ENCODE data around the gene ADGRD1. TPM values are rescaled to one million over a fixed set of nuclear protein-coding genes. Genes with fewer than 3 reads are reported as not detected.

Gene ADGRD1
- total RNA-seq, 1 donor from 2014 or later = 46.9 TPM

DNA sequence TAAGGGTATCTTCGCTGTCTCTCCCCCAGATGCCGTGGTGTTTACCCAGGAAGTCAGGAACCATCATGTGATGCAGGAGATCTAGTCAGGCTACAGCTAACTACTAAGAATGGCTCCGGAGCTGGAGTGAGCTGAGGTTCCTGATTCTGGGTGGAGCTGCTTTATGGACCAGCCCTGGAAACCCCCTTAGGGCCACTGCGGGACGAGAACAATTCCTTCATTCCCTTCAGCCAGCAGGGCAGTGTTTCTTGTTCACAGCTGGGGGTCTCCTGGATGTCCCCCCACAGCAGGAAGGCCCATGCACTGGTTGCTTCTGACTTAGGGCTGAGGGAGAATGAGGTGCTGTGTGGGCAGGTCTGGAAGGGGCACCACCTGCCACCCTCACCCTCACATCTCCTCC is 199.3 kb downstream of the ADGRD1 start:
- intact Hi-C loops (cut with DNase I) = no loop called here
- TF ChIP-seq, protein P1, sequence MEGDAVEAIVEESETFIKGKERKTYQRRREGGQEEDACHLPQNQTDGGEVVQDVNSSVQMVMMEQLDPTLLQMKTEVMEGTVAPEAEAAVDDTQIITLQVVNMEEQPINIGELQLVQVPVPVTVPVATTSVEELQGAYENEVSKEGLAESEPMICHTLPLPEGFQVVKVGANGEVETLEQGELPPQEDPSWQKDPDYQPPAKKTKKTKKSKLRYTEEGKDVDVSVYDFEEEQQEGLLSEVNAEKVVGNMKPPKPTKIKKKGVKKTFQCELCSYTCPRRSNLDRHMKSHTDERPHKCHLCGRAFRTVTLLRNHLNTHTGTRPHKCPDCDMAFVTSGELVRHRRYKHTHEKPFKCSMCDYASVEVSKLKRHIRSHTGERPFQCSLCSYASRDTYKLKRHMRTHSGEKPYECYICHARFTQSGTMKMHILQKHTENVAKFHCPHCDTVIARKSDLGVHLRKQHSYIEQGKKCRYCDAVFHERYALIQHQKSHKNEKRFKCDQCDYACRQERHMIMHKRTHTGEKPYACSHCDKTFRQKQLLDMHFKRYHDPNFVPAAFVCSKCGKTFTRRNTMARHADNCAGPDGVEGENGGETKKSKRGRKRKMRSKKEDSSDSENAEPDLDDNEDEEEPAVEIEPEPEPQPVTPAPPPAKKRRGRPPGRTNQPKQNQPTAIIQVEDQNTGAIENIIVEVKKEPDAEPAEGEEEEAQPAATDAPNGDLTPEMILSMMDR (IDR thresholded peaks at IDR 0.05) = no peak
- Histone ChIP-seq H3K9me3 (peaks cover 0 to 3% of the 10 kb centered on the region in 2 donors), H3K27ac (no peak overlapping the region), H3K4me3 (no peak overlapping the region), H3K27me3 (no peaks in the 10 kb centered on the region), H3K4me1 (no peaks in the 10 kb centered on the region), H3K36me3 (no peaks in the 10 kb centered on the region)
- no peak for DNase-seq (ENCODE audit: low spot score in 2 of 2)

- TF ChIP-seq, protein P1 (IDR thresholded peaks at IDR 0.05) = no peak
- Histone ChIP-seq H3K9me3 (peaks cover 0 to 3% of the 10 kb centered on the region in 2 donors), H3K36me3 (no peaks in the 10 kb centered on the region), H3K4me1 (no peaks in the 10 kb centered on the region), H3K4me3 (no peak overlapping the region), H3K27ac (no peak overlapping the region), H3K27me3 (no peaks in the 10 kb centered on the region)
- DNase-seq (ENCODE audit: low spot score in 2 of 2) = no peak
- intact Hi-C loops (cut with DNase I) = no loop called here
These were observed 200.2 kb downstream of the ADGRD1 start for GRCh38 chr12:131153956-131154355.

DNA sequence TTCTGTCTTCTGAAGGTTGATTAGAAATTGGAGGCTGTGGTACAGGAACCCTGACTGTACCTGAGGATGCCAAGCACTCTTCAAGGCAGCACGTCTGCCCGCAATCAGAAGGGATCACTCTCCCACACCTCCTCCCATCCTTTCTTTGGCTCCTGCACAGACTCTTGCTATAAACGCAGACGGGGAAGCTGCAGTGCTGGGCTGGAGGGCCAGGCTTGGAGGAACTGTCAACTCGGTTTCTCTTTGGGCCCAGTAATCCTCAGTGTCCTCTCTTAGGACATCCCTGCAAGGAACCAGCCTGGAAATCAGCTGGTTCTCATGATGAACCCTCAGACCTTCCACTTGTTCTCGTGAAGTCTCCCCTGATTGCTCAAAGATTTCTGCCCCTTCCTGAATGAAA is 201.4 kb downstream of the ADGRD1 start:
- H3K36me3 ChIP-seq = no peaks in the 10 kb centered on the region
- no peak overlapping the region for H3K4me3 ChIP-seq
- DNase-seq (ENCODE audit: low spot score in 2 of 2) = no peak
- no peaks in the 10 kb centered on the region for H3K27me3 ChIP-seq
- no peak overlapping the region for H3K27ac ChIP-seq
- H3K4me1 ChIP-seq = no peaks in the 10 kb centered on the region
- intact Hi-C loops (cut with DNase I) = no loop called here
- peaks cover 0 to 3% of the 10 kb centered on the region in 2 donors for H3K9me3 ChIP-seq
- TF ChIP-seq, protein P1 (IDR thresholded peaks at IDR 0.05) = no peak

- no peaks in the 10 kb centered on the region for H3K9me3 ChIP-seq
- intact Hi-C loops (cut with DNase I) = no loop called here
- no peak overlapping the region for H3K4me3 ChIP-seq
- H3K27me3 ChIP-seq = no peaks in the 10 kb centered on the region
- no peaks in the 10 kb centered on the region for H3K4me1 ChIP-seq
- TF ChIP-seq, protein P1 (IDR thresholded peaks at IDR 0.05) = no peak
- peak in 1 of 2 donors; percentile 46 for DNase-seq (ENCODE audit: low spot score in 2 of 2)
- no peak overlapping the region for H3K27ac ChIP-seq
- H3K36me3 ChIP-seq = no peaks in the 10 kb centered on the region
These were observed 204.0 kb downstream of the ADGRD1 start for GRCh38 chr12:131157743-131158142.

DNA sequence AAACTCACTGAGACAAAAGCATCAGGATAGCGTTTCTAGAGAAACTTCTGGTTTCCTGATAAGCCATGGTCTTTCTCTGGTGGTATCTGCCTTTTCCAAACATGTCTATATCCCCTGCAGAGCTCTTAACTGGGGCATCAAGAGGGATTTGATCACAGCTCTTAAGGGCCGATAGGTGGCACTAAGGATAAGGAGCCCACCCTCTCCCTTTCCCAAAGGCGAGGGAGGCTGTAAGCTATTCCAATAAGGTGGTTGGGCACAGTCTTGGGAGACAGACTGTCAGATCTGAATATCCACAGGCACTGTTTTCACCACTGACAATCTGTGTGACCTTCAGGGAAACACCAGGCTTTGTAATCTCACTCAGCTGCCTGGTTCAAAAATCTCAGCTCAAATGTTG is 206.0 kb downstream of the ADGRD1 start:
- H3K9me3 ChIP-seq = no peaks in the 10 kb centered on the region
- H3K4me3 ChIP-seq = no peak overlapping the region
- no peaks in the 10 kb centered on the region for H3K36me3 ChIP-seq
- no peak for DNase-seq (ENCODE audit: low spot score in 2 of 2)
- intact Hi-C loops (cut with DNase I) = no loop called here
- no peaks in the 10 kb centered on the region for H3K4me1 ChIP-seq
- H3K27me3 ChIP-seq = no peaks in the 10 kb centered on the region
- H3K27ac ChIP-seq = no peak overlapping the region
- TF ChIP-seq, protein P1 (IDR thresholded peaks at IDR 0.05) = no peak

DNA sequence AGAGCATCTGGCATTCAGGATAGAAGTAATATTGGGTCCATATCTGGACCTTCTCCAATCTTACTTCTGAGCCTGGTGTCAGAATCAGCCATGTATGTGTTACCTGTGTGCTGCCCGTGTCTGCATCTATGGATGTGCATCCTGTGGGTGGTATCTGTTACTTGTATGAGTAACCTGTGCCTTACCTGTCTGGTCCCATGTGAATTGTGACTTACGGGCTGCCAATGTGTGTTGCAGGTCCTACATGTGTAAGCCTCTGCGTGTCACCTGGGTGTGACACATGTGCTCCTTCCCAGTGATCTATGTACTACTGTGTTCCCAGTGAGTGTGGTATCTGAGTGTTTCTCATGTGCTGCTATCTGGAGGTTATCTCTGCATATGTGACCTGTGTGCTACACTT is 208.4 kb downstream of the ADGRD1 start:
- Histone ChIP-seq H3K27me3 (no peaks in the 10 kb centered on the region), H3K4me1 (no peaks in the 10 kb centered on the region), H3K9me3 (no peaks in the 10 kb centered on the region), H3K4me3 (no peak overlapping the region), H3K36me3 (no peaks in the 10 kb centered on the region), H3K27ac (no peak overlapping the region)
- intact Hi-C loops (cut with DNase I) = no loop called here
- DNase-seq (ENCODE audit: low spot score in 2 of 2) = no peak
- TF ChIP-seq, protein P1 (IDR thresholded peaks at IDR 0.05) = no peak
